ENCODE data around the gene ERO1B. TPM values are rescaled to one million over a fixed set of nuclear protein-coding genes. Genes with fewer than 3 reads are reported as not detected.

ERO1B gene
- total RNA-seq, 1 donor from 2014 or later, result 3.0 TPM

- peaks cover 17% of the 10 kb centered on the region for H3K36me3 Mint-ChIP-seq (ENCODE audit: unreplicated experiment)
- no peak for TF ChIP-seq CTCF (IDR thresholded peaks at IDR 0.05; ENCODE audit: partially characterized antibody, unreplicated experiment)
- no peaks in the 10 kb centered on the region for H3K4me1 Mint-ChIP-seq (ENCODE audit: low read depth, unreplicated experiment)
- peaks cover 4% of the 10 kb centered on the region for H3K27me3 Mint-ChIP-seq (ENCODE audit: unreplicated experiment)
- H3K9me3 Mint-ChIP-seq (ENCODE audit: unreplicated experiment), result peaks cover 10% of the 10 kb centered on the region
- H3K27ac Mint-ChIP-seq (ENCODE audit: unreplicated experiment), result no peak overlapping the region
- no peak overlapping the region for H3K4me3 Mint-ChIP-seq (ENCODE audit: unreplicated experiment)
- no peak for DNase-seq
Measured at GRCh38 chr1:236257216-236257615, 24.5 kb downstream of the ERO1B start.

- Mint-ChIP-seq H3K4me3 (ENCODE audit: unreplicated experiment) (no peak overlapping the region), H3K4me1 (ENCODE audit: low read depth, unreplicated experiment) (no peaks in the 10 kb centered on the region), H3K27ac (ENCODE audit: unreplicated experiment) (no peak overlapping the region), H3K9me3 (ENCODE audit: unreplicated experiment) (peaks cover 6% of the 10 kb centered on the region), H3K36me3 (ENCODE audit: unreplicated experiment) (peaks cover 10% of the 10 kb centered on the region), H3K27me3 (ENCODE audit: unreplicated experiment) (no peaks in the 10 kb centered on the region)
- no peak for DNase-seq
- no peak for TF ChIP-seq CTCF (IDR thresholded peaks at IDR 0.05; ENCODE audit: partially characterized antibody, unreplicated experiment)
Measured at GRCh38 chr1:236253918-236254637, 27.7 kb downstream of the ERO1B start.

GRCh38 chr1:236253119-236253518 lies 28.6 kb downstream of the ERO1B start:
- no peak for DNase-seq
- Mint-ChIP-seq H3K36me3 (ENCODE audit: unreplicated experiment) (peaks cover 8% of the 10 kb centered on the region), H3K4me3 (ENCODE audit: unreplicated experiment) (no peak overlapping the region), H3K9me3 (ENCODE audit: unreplicated experiment) (peaks cover 5% of the 10 kb centered on the region), H3K27me3 (ENCODE audit: unreplicated experiment) (no peaks in the 10 kb centered on the region), H3K27ac (ENCODE audit: unreplicated experiment) (no peak overlapping the region), H3K4me1 (ENCODE audit: low read depth, unreplicated experiment) (no peaks in the 10 kb centered on the region)
- TF ChIP-seq CTCF (IDR thresholded peaks at IDR 0.05; ENCODE audit: partially characterized antibody, unreplicated experiment), result no peak

- H3K27me3 Mint-ChIP-seq (ENCODE audit: unreplicated experiment), result no peaks in the 10 kb centered on the region
- H3K4me3 Mint-ChIP-seq (ENCODE audit: unreplicated experiment), result no peak overlapping the region
- no peak overlapping the region for H3K27ac Mint-ChIP-seq (ENCODE audit: unreplicated experiment)
- H3K4me1 Mint-ChIP-seq (ENCODE audit: low read depth, unreplicated experiment), result no peaks in the 10 kb centered on the region
- H3K9me3 Mint-ChIP-seq (ENCODE audit: unreplicated experiment), result no peaks in the 10 kb centered on the region
- DNase-seq, result no peak
- TF ChIP-seq CTCF (IDR thresholded peaks at IDR 0.05; ENCODE audit: partially characterized antibody, unreplicated experiment), result no peak
- H3K36me3 Mint-ChIP-seq (ENCODE audit: unreplicated experiment), result no peaks in the 10 kb centered on the region
Measured at GRCh38 chr1:236251587-236251986, 30.2 kb downstream of the ERO1B start.

- TF ChIP-seq CTCF (IDR thresholded peaks at IDR 0.05; ENCODE audit: partially characterized antibody, unreplicated experiment), result no peak
- Mint-ChIP-seq H3K36me3 (ENCODE audit: unreplicated experiment) (no peaks in the 10 kb centered on the region), H3K27ac (ENCODE audit: unreplicated experiment) (no peak overlapping the region), H3K4me1 (ENCODE audit: low read depth, unreplicated experiment) (no peaks in the 10 kb centered on the region), H3K9me3 (ENCODE audit: unreplicated experiment) (no peaks in the 10 kb centered on the region), H3K27me3 (ENCODE audit: unreplicated experiment) (no peaks in the 10 kb centered on the region), H3K4me3 (ENCODE audit: unreplicated experiment) (no peak overlapping the region)
- no peak for DNase-seq
Measured at GRCh38 chr1:236247286-236247685, 34.5 kb downstream of the ERO1B start.
